Smooth muscle cell of the brain vasculature (primary cell): ENCODE results near the gene BTBD16.

Experiments used
- DNase-seq: peaks from one replicate; pipeline ENCODE4 v3.0.0-alpha.2; 2012; ENCODE audit warnings: low read depth, low spot score

Gene BTBD16

DNA sequence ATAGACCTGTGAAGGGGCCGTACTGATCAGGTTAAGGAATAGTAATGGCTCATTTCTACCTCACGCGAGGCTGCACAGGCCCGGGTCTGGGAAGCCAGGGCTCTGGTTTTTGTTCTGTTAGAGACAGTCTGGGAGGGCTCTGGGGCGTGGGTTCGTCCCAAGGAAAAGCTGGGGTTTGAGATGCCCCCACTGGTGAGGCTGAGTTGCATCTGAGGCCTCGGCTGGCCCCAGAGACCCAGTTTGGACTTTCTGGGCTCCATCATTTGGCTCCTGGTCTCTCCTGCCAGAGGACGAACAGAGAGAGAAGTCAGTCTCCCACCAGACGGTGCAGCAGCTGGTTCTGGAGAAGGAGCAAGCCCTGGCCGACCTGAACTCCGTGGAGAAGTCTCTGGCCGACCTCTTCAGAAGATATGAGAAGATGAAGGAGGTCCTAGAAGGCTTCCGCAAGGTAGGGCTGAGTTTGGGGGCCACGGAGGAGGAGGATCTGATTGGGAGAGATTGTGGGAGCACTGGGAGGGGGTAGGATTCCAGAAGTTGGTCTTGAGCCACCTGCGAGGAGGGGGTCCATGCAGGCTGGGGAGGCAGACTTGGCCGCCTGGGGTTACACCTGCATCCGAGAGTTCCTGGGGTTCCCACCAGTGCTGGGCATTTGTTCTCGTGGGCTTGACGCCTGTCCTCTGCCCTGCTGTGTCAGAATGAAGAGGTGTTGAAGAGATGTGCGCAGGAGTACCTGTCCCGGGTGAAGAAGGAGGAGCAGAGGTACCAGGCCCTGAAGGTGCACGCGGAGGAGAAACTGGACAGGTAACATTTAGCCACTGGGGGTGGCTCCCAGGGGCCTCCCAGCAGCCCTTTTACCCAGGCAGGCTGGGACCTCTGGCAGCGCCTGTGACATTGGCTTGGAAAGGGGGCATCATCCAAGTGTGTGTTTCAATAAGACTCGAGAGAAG lies 22.5 kb upstream of the BTBD16 start:
- DNase-seq: no peak

DNA sequence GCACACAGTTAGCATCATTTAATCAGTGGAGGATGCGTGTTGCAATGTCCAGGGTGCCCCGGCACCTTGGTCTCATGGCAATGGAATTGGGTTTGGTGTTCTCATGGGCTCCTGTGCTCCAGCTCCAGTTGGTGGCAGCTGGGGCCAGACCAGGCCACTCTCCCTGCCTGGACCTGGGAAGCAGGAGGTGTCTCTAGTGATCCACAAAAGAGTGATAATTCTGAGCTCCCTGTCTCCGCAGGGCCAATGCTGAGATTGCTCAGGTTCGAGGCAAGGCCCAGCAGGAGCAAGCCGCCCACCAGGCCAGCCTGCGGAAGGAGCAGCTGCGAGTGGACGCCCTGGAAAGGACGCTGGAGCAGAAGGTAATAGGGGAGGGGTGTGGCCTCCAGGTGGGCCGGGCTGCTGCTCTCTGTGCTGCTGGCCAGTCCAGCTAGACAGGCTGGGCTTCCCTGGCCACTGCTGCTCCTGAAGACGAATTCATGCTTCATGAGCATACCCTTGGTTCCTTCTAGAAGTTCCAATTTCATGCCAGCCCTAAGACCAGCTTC lies 21.7 kb upstream of the BTBD16 start:
- no peak for DNase-seq

DNA sequence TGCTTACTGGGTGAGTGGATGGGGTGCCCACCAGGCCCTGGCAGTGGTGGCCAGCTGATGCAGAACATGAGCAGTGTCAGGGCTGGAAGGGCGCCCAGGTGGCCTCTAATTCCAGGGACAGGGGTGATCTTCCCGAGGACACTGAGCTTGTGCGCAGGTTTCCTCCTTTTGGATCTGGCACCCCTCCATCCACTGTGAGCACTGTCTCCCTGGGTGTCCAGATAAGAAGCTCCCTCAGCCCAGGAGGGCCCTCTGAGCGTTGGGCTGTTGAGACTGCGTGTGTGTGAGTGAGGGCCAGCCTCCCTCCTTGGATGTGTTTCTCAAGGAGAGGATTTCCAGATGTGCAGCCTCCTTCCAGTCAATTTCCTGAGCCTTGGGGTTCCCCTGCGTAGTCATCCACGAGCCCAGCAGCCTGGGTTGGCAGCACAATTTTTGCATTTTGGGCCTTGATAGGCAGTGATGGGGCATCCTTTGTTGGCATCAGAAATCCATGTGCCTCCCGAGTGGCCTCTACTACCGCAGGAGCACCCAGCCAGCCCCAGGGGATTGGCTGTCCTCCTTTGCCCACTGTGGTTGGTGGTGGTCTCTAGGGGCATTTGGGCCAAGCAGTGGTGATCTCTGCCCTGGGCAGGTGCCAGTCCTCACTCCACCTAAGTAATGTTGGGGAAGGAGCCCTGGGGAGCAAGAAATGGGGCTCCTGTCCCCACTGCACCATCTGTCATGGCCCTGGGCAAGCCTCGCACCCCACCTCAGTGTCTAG lies 20.9 kb upstream of the BTBD16 start:
- DNase-seq: no peak

DNA sequence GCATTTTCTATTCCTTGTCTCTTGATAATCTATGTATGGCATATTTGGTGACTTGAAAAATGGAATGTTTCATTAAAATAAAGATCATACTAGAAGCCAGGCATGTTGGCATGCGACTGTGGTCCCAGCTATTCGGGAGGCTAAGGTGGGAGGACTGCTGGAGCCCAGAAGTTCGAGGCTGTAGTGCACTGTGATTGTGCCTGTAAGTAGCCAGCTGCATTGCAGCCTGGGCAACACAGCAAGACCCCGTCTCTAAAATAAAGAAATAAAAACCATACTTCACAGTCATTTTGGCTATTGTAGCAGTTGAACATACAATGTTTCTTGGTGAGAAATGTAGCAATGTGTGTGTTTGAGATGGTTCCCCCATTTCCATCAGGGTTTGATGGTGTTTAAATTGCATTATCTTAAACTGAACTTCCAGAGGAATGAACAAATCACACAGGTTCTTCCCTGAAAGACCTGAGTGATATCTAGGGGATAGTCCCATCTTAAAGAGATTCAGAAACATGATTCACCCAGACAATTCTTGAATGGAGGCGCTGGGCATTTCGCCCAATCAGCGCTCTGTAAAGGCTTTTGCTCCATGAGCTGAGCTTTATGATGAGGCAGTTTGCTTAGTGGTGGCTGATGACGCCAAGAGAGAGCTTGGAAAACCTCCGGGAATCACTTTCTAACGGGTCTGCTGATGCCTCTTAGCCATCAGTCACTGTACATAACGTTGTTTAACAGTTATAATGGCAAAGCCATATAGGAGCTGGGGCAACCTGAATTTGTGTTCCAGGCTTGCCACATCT lies 19.4 kb upstream of the BTBD16 start:
- no peak for DNase-seq

DNA sequence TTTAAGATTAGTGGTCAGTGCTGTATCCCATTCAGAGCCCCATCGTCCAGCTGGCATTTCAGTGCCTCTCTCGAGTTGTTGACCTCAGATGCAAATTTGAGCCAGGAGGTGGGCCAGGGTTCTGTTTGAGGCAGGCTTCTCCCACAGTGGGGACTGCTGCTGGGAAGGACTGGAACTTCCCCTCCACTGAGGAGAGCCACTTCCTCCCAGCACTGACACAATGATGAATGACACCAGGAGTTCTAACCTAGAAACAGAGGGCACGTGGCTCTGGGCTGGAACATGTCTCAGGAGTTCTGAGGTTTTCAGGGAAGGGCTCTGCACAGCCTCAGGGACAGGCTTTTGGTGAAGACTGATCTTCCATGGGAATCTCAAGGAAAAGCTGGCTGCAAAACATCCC lies 18.3 kb upstream of the BTBD16 start:
- DNase-seq: no peak

DNA sequence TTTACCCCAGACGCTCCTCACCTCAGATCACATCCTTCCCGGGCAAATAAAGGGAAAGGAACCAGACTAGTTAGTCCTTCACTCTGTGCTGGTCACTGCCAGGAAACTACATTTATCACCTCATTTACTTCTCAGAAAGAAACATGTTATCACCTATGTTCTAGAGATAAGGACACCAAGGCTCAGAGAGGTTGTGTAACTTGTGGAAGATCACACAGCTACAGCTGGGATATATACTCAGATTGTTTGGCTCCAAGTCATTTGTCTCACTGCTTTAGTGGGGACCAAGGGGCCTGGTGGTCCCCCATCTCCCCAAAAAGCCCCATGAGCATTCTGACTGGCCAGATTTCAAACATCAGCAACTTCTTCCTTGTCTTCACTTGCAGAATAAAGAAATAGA lies 17.5 kb upstream of the BTBD16 start:
- no peak for DNase-seq

DNA sequence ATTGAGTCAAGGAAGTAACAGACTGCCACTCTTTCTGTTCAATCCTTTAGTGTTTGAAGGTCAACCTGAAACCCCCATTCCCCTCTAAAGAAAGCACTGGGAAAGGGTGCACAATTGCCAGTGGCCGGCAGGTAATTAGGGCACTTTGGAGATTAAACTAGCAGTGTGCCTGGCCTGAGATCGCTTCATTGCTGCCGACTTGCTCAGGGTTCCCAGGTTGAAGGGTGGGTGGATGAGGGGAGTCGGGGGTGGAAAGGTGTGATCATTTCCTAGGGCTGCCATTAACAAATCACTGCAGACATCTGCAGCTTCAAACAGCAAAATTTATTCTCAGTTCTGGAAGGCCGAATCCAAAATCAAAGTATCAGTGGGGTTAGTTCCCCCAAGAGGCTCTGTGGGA lies 16.3 kb upstream of the BTBD16 start:
- DNase-seq: no peak

DNA sequence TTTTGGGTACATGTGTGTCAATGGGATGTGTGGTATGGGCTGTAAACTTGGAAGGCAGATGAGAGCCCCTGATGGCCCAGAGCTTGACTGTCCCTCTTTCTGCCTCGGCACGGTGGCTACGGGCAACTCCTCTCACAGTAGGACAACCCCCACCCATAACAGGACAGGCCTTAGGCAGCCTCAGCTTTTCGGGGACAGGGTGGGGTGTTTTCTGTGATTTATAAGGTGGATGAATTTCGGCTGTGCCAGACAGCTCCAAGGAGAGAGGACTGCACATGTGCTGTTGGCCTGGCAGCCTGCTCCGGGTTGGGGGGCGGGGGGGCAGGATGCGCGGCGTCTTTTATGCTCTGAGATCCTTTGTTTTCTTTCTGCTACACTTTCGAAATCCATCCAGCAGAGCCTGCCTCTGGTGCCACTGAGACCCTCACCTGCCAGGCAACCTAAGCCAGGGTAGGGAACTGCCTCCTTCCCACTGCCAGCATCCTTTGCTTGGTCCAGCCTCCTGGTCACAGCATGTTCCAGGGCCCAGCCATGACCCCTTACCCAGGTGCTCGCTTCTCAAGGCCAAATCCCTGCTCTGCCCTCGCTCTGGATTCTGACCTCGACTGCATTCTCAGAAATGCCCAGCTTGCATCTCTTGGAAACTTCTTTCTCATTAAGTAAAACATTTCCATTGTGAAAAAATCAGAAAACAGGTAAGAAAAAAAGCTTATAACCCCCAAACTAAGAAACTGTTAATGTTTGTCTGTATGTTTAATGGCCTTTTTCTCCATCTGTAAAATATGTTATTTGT lies 15.4 kb upstream of the BTBD16 start:
- DNase-seq: no peak

DNA sequence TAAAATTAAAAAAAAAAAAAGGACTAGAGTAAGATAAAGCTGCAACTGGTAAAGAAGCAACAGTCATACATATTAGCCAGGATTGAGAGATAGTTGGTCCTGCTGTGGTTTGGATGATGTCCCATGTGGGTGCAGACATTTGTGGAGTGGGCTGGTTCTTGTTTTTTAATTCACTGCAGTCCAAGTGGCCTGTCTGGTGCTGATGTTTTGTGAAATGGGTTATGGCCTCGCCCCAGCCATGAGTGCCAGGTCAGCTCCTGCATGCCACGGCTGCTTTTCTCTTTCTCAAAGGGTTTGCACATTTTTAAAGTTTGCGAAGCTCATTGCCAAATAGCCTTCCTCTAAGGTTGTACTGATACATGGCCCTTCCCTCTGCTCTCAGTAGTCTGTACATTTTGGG lies 14.1 kb upstream of the BTBD16 start:
- no peak for DNase-seq

DNA sequence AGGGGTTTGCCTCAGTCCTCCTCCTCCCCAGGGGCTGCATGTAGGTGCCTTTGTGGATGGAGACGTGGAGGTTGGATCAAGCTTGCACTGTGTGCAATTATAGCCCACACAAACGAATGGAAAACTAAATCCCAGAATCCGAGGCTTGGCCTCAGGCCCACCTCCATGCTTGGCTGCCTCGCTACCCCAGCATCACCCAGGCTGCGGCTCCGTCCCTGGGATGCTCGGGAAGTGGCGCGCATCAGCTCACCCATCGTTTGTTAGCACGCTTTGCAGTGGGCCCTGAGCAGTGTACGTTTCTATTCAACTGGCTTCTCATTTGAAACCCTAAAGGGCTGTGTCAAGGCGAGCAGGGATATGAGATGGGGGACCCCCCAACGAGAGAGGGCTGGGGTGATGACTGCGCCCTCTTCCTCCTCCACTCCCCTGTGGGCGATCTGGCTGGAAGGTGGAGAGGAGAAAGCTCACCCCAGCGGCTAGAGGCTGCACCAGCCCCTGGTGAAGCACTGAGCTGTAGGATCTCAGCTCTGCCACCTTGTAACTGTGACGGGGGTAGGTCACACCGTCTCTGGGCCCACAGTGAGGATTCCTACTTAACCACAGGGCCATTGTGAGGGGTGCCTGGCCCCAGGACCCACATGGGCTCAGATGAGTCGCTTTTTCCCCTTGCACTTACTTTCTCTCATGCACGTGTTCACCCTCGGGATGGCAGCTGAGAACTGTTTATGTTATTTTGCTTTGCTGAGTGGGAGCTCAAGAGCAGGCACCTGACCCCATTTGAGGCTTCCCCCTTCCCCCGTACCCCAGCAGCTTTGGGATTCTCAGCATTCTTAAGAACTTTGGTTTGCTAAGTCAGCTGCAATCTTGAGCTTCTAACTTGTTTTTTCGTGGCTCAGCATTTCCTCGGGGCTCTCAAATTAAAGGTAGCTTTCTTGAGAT lies 12.7 kb upstream of the BTBD16 start:
- no peak for DNase-seq

DNA sequence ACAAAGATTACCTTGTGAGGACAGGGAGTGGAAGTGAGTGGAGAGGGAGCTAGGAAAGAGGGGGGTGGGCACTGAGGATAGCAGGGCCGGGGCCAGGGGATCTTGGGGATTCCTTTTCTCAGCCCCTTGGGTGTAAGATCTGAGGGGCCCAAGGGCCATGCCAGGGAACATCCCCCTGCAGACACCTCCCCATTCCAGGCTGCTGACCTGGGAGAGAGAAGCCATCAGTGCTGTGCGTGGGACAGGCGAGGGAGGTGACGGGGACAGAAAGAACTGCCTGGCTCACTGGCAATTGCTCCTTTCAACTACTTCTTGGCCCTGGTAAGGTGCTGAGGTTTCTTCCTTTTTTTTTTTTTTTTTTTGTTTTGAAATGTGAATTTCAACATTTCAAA lies 12.0 kb upstream of the BTBD16 start:
- no peak for DNase-seq

DNA sequence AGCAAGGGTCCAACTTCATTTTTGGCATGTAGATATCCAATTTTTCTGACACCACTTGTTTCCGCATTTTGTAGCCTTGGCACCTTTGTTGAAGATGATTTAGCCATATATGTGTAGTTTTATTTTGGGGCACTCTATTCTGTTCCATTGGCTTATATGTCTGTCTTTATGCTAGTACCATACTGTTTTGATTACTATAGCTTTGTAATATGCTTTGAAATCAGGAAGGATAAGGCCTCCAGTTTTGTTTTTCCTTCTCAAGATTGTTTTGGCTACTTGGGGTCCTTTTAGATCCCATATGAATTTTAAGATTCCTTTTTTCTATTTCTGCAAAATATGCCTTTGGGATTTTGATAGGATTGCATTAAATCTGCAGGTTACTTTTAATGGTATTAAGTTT lies 9.5 kb upstream of the BTBD16 start:
- no peak for DNase-seq

DNA sequence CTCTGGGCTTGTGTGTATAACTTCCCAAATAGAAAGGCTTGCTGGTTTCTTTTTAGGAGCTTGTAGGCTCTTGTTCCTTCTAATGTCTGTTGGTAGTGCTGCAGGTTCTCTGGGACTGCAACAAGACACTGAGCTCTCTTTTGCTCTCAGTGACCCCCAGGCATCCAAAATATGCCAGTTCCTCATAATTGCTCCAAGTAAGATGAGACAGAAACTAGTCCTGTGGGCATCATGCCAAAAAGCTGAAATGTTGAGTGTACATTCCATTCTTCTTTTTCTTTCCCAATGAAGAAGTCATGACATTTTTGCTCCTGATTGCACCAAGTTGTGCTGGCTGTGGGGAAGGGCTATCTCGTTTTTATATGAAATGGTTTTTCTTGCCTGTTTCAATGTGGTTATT lies 7.1 kb upstream of the BTBD16 start:
- peak; percentile 33 for DNase-seq

DNA sequence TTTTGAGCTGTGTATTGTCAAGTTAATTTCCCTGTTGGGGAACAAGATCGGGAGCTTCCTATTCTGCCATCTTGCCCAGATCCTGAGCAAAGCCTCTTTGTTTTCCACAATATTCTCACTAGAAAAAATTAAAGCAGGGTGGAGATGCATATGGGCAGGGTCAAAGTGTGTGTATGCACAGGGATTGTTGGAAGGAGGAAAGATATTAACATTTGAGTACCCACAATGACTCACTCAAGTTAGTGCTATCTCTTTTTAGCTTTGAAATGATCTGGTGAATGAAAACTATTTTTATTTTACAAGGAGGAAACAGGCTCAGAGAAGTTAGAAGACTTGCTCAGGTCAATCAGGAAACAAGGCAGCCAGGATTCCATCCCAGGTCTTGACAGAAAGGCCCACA lies 6.7 kb upstream of the BTBD16 start:
- DNase-seq: no peak

DNA sequence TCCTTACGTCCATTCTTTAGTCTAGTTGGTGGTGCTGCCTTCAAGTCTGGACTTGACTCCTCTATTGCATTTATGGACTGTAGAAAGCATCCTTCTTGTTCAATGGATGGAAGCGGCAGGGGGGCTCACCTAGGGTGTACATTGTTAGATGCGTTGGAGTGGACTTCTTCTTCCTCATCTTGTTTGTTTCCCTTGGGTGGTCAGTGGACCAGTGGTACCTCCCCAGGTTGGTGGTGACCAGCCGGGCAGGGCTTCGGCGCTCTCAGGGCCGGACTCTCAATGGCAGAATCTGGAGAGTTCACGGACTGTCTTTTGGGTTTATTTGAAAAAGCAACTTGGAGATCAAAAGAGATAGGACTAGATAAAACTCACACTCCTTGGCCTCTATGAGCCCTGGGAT lies 6.2 kb upstream of the BTBD16 start:
- DNase-seq: no peak

DNA sequence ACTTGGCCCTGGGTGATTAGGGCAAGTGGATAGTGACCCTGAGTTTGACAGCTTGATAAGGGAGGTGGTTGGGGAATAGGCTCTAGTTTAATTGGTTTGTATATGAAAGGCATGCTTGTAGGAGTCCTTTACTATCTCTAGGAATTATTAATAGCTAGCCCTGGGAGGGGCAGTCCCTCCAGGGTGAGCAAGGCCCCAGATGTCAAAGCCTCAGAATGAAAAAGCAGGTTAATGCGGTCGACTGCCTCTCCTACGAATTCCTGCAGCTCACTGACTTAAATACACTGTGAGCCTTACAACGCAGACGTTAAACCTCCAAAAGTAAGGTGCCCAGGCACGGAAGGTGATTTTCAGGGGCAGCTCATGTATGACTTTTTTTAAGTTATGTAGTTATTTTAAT lies 5.2 kb upstream of the BTBD16 start:
- DNase-seq: no peak

DNA sequence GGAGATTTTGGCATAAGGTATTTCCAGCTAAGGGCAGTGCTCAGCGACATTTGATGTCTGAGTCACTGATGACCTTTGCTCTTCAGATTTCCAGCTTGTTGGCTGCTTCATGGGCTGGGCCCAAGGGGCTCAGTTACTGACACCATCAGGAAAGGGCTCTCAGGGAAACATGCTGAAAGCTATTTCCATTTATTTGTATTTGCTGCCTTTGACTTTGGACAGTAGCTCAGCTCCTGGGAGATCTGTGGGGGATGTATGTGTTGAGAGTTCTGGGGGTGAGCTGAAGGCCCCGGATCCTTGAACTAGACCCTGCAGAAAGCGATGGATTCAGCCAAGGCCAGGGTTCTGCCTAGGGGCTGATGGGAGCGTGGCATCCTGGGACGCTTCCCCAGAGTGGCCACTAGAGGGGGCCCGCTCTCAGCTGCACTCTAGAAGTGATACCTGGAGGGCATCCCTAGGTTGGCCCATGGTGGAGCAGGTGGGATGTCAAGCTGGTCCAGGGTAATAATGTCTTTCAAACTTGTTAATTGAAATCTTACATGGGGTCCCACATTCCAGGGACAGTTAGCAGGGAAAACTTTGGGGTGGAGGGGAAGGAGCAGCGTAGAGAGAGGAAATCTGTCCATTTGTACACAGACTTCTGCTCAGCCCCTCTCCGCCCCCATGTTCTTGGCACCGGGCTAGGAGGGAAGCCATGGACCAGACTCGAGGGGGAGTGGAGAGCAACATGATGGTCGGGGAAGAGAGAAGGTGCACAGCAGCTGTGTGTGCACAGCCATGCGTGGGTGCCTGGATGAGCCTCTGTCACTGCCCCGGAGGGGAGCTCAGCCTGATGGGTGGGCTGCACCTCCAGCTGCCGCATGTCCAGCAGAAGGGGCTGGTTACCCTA lies 3.0 kb upstream of the BTBD16 start:
- no peak for DNase-seq

DNA sequence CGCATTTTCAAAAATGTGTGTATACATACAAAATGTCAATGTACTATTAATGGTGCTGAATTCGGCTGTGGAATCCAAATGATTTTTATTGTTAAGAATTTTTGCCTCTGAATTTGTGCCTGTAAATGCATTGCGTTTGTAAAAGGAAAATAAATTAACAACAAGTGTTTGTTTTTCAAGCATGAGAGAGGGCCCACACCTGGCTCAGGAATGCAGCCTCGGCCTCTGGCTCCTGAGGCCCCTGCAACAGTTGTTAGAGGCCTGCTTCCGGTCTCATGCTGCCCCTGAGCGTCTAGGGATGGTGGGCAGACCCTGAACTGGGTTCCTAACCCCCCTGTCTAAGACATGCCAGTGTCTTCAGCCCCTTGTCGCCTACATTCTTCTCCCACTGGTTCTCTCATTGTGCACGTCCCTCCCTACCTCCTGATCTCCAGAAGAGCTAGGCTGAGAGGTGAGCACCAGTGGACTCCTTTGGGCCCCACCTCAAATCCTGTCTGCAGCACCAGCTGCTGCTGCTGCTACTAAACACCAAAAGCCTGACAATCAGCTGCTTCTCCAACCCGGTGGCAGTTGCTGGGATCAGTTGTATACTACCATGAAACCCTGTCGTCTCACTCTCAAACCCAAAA lies 1.9 kb upstream of the BTBD16 start:
- no peak for DNase-seq
